GM21737 (cell line): ENCODE results near the gene TTLL5.
"Not testable (repeated sequence)": the region's sequence is repeated elsewhere in the genome, so short reads cannot be mapped to it uniquely, and the experiment has no call there.

Experiments used
- ATAC-seq: cut with Tn5 transposase; IDR thresholded peaks from one replicate; pipeline ENCODE4 v1.9.1; 2021; ENCODE audit warnings: mild to moderate bottlenecking, moderate library complexity; ENCODE audit not compliant: unreplicated experiment

Gene TTLL5

DNA sequence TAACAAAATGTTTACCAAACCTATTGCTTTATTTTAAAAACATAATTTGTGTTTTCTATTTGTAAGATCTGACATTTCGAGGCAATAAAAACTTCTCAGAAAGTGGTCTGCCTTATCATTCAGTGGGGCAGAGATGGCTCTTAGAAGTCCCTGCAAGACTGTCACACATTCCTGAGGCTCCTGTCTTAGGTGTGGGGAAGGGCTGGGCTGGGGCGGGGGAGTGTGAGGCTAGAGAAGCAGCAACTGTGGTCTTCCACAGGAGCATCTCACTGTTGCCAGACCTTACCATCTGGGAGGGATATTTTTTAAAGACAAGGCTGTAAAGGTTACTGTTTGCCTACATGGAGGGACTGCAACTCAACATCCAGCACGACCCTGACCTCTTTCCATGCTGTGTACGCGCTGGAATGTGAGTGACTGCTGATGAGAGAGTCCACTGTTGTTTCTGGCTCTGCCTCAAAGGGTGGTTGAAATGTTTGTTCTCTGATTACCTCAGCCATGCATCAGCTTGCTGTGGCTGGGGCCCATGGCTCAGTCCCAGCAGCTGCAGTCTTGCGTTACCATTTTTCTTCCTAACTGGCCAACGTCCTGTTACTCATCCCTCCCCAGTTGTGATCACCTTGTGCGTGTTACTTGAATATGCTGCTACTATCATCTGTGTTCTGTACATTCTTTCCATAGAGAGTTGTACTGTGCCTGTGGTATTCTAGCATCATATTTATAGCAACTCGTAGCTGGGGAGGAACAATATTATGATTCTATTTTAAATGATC, 12.8 kb upstream of the TTLL5 start:
- ATAC-seq: no peak

DNA sequence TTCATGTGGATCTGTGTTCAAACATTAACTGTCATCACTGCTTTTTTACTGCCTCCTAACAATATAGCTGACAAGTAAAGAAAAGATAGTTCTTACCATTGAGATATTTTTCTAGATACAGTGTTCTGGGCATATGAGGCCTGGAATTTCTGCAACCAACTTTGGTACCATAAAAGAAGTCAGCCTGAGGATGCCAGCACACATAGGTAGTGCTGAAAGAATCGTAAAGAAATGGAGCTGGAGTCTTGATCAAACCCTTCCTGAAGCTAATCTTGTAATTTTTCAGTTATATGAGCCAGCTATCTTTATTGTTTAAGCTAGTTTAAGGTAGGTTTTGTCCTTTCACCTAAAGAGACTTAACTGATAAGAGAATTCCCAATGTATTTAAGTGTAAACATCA, 11.7 kb upstream of the TTLL5 start:
- ATAC-seq: no peak

DNA sequence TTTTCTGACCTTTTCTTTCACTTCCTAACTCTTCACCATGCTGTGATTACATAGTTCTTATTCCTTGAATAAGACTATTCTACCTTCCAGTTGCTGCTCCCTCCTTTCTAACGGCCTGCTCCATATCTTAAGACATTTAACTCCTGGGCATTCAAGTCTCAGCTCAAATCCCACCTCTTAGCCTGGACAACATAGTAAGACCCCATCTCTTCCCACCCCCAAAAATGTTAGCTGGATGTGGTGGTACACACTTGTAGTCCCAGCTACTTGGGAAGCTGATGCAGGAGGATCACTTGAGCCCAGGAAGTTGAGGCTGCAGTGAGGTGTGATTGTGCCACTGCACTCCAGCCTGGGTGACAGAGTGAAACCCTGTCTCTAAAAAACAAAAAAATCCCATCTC, 11.3 kb upstream of the TTLL5 start:
- ATAC-seq: no peak

DNA sequence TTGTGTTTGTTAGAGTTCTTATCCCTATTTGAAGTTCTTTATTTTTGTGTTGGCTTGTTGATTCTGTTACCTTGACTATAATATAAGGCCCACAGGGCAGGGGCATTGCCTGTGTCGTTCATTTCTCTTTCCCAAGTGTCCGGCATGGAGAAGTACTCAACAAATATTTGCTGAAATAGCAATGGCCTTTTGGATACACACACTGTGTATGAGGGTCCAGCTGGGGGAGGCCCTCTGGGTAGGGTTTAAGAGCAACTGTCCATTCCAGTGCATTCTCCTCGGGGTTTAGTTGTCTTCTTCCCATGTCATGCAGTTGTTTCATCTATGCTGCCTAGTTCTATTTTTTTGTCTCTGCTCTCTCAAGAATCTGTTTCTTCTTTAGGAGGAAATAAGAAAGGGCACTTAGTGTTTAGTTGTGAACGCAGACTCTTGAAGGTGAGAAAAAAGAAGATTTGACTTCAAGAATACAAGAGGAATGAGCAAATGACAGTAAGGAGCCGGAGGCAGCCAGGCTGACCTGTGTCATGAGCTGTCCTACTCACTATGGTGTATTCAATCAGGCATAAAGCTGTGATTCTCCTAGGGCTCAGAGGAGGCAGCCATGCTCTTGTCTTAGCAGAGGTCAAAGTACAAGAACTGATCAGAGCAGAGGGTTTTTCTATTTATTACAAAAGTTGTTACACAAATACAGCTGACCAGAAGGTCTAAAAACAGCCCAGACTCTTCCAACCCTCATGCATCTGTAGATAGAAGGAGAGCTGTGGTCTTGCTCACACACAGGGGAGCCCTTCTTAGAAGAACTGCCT, 10.6 kb upstream of the TTLL5 start:
- ATAC-seq: no peak

DNA sequence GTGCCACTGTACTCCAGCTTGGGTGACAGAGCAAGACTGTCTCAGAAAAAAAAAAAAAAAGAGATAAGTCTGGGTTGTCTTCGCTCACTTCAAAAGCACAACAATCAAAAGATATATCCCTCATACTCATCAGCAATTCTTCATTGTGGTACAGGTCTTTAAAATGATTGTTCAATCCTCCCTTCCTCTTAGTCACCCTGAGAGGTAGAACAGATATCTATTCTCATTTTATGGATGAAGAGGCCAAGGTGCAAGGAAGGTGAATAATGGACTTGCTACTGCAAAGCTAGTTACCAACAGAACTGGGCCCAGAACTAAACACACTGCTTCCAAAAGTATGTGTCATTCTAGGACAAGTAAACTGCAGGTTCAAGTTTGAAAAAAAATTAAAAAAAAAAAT, 7.5 kb upstream of the TTLL5 start:
- no peak for ATAC-seq

DNA sequence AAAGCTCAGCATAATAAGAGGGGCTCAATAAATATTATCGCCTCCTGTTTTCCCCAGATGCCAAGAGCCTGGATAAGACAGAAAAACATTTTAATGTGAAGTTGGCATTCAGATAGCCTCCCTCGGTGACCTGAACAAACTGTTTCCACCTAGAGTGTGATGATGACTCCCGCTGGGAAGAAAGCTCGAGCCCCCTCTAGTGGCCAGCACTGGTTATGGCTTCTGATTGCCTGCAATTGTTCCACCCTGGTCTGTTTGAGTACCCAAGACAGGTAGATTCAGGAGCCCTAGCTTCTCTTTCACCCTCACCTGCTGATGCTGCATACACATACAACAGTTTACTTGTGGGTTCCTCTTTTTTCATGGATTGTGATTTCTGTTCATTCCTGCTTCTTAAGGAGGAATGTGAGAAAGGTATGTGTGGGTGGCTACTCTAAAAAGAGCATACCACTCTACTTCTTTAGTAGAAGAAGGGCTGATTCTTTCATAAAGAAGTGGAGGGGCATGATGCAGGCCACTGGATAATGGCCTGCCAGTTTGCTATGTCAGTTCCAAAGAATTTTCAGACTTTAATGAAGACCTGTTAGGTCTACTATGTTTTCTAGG, 6.8 kb upstream of the TTLL5 start:
- ATAC-seq: peak; percentile 64

DNA sequence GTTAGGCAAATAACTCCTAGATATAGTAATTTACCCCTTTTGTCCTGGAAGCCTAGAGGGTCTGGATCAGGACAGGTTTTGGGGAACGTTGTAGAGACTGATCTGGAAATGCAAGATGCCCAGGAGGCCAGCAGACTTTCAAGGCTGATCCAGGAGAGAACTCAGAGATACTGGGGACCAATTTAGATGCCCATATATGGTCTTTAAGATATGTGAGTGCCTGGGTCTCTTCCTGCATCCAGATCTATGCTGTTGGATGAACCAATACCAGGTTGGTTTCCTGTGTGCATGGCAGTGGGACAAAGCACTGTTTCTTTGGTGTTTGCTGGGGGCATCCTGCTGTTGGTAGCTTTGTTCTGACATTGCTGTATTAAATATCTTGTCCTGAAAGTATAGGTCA, 5.8 kb upstream of the TTLL5 start:
- ATAC-seq: no peak

DNA sequence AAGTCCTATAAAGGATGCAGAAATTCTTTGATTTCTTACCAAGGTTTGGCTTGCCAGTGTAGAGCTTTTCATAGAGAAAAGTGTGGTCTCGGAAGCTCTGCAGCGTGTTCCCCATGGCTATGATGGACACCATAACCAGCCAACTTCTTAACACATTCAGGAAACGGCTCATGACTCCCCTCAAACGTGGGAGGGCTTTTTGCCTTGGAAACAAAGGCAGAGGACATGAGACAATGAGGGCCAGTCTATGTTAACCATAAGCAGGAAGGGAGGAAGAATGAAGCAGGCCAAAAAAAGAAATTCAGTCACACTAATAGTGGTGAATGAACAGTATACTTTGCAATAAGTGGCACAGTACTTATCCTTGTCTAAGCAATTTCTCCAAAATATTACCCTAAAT, 3.7 kb upstream of the TTLL5 start:
- no peak for ATAC-seq

DNA sequence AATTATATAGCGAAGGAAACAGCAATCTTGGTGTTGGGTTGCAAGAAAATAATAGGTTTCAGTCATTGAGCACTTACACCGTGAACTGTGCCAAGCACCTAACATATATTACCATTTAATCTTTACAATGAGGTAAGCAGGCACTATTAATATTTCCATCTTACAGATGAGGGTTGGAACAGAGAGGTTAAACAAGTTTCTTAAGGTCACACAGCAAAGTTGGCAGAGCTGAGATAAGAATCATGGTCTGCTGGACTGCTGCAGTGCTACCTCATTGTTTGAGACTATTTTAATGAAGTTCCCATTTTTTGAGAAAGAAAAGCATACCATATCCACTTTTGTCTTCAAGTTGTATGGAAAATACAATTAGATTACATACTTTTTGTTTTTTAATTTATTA, 2.1 kb upstream of the TTLL5 start:
- no peak for ATAC-seq

DNA sequence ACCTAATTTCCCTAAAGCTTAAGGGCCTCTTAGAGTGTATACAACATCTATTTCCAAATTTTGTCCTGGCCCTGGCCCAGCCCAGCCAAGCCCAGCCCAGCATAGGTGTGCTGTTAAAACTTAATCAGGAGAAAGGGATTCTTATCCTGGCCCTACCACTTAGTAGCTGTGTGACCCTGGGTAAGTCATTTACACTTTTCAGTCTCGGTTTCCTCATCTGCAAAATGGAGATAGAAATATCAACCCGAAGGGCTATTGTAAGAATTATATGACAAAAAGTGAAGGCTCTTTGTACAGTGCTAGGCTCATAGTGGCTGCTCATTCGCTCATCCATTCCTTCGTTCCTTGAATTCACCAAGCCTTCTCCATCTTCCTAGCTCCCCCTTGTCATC, 812 bp upstream of the TTLL5 start:
- no peak for ATAC-seq

DNA sequence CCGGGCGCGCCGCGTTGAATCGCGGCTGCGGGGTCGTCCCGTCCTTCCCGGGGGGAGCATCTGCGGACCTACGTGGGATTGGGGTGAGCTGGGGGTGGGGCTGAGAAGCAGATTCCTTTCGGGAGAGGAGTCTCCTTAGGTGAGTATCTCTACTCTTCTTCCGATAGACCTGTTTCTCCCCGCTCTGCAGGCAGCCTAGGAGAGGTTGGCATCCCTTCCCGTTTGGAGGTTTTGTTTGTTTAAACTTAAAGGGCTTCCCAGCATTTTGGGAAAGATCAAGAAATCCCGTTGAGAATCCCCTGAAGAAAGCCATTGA, 411 bp downstream of the TTLL5 start:
- ATAC-seq: no peak

DNA sequence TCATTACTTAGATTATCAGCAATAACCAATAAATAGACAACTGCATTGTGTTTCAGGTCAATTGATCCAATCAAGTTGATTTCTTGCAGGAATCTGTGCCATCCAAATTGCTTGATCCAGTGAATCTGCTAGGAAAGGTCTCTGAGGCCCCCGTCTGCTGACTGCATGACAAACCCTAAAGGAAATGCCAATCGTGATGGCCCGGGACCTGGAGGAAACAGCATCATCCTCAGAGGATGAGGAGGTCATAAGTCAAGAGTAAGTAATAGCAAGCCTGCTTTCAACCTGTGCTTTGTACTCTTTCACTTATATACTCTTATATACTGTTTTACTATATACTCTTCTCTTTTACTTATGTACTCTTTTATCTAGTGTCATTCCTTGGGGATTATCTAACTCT, 1.9 kb downstream of the TTLL5 start:
- ATAC-seq: no peak

DNA sequence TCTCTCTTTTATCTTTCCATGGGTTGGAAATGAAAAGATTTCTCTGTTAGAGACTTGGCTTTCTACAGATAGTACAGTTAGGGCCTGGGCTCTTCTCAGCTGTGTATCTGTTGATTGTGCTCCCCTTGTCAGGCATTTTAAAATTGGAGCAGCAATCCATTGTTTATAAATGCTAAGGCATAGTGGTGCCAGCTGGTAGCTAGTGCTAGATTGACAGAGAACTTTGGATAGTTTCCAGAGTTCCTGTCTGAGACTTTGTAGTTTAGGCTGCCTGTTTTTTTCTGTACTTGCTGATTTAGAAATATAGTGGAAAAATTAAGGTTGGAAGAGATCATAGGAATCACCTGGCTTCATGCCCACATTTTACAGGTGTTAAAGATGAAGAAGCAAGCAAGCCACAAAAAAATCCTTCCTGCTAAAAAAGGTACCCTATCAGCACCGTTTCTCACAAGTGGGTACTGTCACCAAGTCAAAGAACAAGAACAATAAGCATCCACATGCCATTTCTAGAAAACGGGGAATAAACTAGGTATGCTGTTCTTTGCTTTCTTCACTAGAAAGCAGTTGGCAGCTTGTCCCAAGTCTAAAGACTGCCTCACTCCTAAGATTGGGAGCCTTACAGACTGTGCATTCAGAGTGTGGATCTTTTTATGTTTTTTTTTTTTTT, 6.2 kb downstream of the TTLL5 start:
- ATAC-seq: no peak

DNA sequence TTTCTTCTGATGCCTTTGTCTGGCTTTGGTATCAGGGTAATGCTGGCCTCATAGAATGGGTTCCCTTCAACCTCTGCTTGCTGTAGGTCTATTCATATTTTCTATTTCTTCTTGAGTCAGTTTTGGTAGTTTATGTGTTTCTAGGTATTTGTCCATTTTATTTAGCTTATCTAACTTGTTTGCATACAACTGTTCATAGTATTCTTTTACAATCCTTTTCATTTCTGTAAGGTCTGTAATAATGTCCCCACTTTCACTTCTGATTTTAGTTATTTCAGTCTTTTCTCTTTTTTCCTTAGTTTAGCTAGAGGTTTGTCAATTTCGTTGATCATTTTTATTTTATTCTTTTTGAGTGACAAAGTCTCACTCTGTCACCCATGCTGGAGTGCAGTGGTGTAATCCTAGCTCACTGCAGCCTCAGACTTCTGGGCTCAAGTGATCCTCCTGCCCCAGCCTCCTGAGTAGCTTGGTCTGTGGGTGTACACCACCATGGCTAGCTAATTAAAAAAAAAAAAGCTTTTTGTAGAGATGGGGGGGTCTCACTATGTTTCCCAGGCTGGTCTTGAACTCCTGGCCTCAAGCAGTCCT, 11.7 kb downstream of the TTLL5 start:
- no peak for ATAC-seq

DNA sequence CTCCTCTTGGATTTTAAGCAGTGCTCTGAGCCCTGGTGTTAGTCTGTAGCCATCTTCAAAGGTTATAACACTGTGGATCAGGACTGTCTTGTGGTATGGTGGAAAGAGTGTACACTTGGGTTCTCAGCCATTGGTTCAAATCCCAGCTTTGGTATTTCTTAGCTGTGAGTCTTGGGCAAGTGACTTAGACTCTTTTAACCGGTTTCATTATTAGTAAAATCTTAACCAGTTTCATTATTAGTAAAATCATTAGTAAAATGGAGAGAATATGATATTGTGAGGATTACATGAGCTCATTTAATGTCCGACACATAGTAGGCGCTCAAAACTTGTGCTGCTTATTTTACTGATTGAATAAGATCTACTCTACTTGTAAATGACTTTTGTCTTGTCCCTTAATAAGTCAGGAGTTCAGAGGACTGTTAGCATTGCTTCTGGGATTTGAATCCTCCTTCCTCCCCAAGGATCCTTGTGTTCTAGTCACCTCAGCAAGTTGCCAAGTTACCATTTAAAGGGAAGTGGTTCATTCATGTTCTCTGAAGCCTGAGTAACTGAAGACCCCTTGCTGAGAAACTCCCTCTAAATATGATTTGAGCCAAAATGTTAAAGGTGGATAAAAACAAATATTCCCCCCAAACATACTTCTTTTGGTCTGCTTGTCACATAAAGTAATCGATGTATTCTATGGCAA, 12.4 kb downstream of the TTLL5 start:
- ATAC-seq: peak; percentile 58

DNA sequence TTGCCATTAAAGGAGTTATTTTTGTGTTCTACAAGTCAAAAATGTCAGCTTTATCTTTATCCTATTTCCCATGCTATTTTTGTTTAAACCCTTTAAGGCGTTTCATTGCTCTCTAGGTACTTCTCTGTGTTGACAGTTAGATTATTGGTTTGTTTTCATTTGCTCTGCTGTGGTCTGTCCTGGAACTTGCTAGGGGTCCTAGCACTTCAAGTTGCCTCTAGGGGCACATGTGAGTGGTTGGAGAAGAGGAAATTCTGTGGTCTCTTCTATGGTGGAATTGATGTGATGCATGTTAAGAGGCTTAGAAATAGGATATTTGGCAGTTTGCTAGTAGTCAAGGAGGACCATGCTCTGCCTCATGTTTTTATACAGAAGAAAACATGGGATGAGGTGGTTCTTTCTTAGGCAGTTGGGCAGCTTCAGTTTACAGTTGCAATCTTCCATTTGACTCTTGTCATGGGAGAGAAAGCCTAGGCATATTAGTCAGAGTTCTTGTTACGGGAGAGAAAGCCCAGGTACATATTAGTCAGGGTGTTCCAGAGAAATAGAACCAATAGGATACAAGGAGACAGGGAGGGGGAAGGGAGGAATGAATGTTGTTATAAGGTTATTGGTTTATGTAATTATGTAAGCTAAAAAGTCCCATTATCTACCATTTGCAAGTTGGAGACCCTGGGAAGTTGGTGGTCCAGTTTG, 14.4 kb downstream of the TTLL5 start:
- no peak for ATAC-seq

DNA sequence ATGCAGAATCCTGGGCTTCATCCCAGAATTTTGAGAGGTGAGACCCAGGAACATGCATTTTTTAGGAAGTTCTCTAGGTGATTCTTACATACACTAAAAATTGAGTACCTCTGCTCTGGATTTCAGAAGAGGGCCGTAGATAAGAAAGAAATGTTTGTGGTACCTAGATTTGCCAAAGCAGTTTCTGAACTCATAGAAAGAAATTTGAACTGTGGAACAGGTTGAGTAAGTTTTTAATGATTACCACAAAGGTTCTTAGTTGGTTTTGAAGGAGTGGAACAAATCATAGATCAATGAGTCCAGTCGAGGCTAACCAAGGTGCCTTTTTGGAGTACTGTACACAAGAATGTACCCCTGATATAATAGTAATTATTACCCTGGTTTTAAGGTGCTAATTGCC, 24.9 kb downstream of the TTLL5 start:
- no peak for ATAC-seq

DNA sequence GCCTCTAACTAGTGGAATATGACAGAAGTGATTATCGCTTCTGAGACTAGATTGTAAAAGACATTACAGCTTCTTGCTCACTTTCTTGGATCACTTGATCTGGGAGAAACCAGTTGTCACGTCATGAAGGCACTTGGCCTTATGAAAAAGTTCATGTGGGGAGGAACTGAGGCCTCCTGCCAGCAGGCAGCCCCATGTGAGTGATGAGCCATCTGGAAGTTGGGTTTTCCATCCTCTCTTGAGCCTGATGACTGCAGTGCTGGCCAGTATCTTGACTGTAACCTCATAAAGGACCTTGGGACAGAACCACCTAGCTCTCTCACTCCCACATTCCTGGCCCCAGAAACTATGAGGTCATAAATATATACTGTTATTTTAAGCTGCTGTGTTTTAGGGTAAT, 28.0 kb downstream of the TTLL5 start:
- ATAC-seq: no peak

DNA sequence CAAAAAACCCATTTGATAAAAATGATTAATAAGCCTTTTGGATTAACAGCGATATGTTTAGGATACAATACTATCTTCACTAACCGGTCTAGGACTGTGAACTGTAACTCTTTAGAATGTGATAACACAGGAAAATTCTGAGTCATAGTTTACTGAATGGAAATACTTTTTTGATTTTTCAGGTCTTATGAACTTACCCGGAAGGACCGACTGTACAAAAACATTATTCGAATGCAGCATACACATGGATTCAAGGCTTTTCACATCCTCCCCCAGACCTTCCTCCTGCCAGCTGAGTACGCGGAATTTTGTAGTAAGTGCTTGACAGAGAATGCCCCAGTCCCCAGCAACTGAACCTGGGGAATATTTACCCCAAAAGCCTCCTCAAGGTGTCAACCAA, 29.0 kb downstream of the TTLL5 start:
- ATAC-seq: no peak

DNA sequence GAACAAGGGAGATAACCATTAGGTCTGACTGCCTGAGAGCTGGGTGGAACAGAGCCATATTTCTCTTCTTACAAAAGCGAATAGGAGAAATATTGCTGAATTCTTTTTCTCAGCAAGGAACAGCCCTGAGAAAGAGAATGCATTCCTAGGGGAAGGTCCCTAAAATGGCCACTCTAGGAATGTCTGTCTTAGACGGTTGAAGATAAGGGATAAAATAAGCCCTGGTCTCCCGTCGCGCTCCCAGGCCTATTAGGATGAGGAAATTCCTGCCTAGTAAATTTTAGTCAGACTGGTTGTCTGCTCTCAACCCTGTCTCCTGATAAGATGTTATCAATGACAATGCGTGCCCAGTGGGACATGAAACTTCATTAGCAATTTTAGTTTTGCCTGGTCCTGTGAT, 34.0 kb downstream of the TTLL5 start:
- ATAC-seq: not testable (repeated sequence)
